GM18502 (cell line): ENCODE results near the gene KLHL14.
"Not testable (repeated sequence)": the region's sequence is repeated elsewhere in the genome, so short reads cannot be mapped to it uniquely, and the experiment has no call there.

Experiments used
- ATAC-seq: cut with Tn5 transposase; IDR thresholded peaks from one replicate; pipeline ENCODE4 v1.9.1; 2021; ENCODE audit warnings: mild to moderate bottlenecking; ENCODE audit not compliant: unreplicated experiment, poor library complexity

Gene KLHL14

DNA sequence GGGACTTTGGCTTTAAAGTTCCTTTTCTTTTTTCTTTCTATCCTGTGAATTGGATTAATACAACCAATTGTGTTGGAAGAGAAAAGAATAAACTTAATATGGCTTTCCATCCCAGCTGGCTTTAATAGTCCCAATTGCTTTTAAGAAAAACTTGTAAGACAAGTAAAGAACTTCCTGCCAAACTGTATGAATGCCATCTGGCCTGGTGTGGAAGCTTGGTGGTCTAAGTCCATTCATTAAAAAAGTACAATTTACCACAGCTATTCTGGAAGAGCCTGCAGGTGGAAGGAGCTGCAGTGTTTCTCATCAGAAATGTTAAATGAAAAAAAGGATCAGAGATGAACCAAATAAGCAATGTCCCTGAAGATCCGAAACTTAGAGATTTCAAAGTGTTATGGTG, 103.9 kb downstream of the KLHL14 start:
- ATAC-seq: no peak

DNA sequence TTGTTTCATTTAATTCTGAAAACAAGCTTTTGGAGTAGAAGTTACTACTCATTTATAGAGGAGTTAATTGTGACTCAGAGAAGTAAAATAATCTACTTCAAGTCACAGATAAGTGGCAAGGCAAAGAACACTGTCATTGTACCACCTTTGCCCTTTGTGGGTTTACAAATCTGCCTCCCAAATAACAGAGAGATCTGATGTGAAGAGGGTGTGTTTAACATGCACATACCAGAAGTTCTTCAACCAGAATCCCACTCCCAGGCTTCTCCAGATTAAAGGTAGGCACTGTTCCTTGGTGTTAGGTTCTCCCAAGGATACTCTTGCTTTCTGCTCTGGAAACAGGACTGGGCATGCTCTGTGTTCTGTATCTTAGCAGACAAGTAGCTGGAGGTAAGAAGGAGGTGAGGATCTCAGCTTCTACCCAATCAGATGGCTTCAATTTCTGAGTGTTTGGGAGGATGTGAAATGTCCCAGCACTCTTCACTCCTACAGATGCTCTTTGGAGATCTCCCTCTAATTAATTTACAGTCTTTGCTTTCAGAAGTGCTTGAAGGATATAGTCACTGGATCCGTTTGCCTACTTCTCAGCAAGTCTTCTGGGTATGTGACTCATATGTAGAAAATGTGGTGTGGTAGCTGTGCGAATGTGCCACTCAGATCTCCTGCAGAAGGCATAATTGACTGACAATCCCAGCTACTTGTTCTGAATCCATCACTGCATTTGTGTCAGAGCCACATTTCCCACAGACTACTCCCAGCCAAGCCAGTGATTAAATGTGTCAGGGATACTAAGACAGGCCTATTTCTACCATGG, 111.1 kb downstream of the KLHL14 start:
- ATAC-seq: peak; percentile 49

DNA sequence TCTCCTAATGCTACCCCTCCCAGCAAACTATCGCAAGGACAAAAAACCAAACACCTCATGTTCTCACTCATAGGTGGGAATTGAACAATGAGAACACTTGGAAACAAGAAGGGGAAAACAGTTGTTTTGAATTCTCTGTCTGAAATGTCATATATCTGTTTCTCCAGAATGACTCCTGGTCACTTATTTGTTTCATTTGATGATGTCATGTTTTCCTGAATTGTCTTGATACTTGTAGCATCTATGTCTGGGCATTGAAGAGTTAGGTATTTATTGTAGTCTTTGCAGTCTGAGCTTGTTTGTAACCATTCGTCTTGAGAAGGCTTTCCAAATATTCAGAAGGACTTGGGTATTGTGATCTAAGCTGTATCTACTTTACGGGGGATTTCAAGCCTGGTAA, 118.3 kb downstream of the KLHL14 start:
- ATAC-seq: not testable (repeated sequence)

DNA sequence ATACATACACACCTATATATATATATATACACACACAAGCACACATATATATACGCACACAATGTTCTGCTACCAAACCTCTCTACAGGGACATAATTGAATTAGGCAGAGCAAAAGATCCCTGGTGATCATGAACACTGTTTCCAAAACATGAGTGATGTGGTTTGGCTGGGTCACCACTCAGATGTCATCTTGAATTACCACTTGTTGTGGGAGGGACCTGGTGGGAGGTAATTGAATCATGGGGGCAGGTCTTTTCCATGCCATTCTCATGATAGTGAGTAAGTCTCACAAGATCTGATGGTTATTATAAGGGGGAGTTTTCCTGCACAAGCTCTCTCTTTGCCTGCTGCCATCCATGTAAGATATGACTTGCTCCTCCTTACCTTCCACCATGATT, 135.2 kb downstream of the KLHL14 start:
- ATAC-seq: not testable (repeated sequence)

DNA sequence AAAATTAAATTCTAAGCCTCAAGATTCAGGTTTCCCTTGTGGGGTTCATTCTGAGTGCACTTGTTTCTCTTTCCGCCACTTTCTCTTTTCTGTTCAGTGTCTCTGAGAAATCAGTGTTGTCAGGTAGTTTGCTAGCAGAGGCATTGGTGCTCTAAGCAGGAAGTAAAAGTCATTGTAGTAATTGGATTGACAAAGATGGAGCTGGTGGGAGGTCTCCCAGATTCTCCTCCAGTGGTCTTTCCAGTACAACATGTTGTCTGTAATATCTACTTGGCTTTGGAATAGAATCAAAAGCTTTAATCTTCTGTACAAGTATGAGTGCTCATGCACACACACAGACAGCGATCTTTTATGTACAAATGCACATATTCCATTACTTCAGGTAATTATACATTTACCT, 135.6 kb downstream of the KLHL14 start:
- no peak for ATAC-seq

DNA sequence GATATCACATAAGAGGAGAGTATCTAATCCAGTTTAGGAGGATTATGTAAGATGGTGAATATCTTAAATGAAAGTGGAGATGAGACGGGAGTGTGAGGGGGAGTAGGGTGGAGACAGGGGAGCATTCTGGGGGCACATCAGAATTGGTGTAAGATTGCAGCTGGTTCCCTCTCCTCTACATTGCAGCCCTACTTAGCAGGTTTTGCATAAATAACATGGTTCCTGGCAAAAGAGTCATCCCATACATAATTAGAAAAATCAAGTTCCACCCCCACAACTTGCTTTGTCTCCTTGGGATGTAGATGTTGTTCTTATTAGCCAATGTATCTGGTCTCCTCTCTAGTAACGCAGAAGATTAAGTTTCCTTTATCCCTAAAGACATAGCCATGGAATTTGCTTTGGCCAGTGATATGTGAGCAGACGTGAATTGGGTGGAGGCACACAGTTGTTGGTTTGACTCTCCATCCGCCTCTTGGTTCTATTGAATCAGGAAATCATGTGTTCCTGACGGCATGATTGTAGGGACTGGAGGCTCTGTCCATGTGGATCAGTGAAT, 137.9 kb downstream of the KLHL14 start:
- no peak for ATAC-seq

DNA sequence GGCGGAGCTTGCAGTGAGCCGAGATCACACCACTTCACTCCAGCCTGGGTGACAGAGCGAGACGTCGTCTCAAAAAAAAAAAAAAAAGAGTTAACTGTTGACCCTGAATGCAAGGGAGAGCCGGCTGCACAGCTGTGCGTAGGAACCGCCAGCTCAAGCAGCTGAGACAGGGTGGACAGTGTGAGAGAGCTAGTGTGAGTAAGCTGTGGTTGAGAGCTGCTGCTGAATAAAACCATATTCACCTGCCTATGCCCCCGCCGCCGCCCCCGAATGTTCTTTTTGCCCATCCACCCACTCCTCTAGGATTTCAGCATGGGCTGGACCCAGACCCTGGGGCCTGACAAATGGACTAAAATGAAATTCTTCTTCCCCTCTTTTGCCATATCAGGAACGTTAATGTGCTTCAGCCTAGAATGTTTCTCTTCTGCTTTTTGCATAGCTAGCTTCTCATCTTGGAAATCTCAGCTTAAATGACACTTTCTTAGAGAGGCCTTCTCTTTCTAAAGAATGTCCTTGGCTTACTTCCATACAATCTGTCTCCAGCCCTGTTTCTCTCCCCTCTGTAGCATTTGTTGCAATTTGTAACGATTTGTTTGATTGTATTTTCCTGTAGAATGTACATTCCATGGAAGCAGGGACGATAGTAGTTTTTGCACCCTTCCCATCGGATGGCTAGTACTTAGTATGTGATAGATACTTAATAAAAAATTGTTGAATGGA, 142.7 kb downstream of the KLHL14 start:
- ATAC-seq: no peak

DNA sequence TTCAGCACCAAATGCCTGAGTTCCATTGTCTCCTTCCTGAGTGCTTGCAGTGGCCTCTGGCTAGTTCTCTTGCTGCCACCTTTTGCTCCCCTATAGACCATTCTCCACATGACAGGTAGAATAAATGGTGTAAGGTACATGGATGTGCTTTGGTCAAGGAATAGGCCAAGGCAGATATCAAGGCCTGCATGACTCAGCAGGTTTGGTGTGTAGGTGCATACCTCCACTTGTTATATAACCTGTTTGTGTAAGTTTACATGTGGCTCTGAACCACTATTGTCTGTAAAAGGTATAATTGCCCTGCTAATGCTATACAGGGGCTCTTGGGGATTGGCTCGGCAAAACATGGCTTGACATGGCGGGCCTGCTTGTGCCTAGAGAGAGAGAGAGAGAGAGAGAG, 143.5 kb downstream of the KLHL14 start:
- ATAC-seq: no peak

DNA sequence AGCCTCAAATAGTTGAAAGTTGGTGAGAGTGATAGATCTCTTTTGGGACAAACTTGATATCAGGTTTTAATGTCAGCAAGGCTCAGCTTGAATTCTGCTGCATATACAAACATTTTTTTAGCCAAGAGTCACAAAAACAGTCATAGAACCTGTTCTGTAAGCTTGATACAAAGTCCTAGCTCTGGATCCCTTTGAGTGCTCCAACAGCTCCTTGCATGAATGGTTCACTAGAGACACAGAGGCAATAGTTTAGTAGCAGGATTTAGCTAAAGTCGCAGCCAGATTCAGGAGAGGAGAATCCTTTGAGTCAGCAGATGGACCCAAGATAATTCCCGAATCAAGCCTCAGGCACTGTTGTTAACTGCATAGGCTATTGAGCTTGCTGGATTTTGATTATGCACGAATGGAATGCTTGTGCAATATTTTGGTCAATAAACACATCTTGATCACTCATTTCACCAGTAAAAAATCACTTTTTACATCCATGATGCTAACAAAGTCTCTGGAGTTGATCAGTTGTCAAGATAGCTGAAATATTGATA, 148.6 kb downstream of the KLHL14 start:
- no peak for ATAC-seq

DNA sequence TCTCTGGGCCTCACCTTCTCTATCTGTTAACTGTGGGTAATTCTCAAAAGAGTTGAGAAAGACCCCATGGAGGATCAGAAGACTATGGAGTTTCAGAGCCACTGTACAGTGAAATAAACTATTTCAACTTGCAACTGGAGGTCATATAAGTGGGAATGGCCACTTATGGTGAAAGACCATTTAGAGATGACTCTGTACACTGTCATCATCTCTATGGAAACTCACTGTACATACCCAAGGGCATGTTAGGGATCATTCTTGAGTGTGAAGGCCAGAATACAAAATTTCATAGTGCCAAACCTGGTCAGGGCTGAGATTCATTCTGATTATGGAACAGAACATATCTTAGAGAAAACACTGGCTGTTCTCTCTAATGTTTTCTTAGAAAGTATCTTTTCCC, 149.3 kb downstream of the KLHL14 start:
- no peak for ATAC-seq
